B cell (primary cell): Measurements from ENCODE around the gene CHIC2. TPM values are rescaled to one million over a fixed set of nuclear protein-coding genes. Genes with fewer than 3 reads are reported as not detected.

ENCODE experiments used
- ATAC-seq: fragments of 200-7000 bp; cut with Tn5 transposase; one replicate; pipeline ENCODE4 v1.10.0; 2021; ENCODE audit warnings: low read depth, mild to moderate bottlenecking, moderate number of reproducible peaks, moderate library complexity
- CTCF ChIA-PET: fragments of 350-600 bp; sonication (Branson Sonifier 250); formaldehyde crosslinking; loops from one replicate; lab custom pipeline; 2021; ENCODE audit warnings: antibody characterized with exemption, inconsistent platforms; lab: Charles Lee
- POLR2A ChIA-PET: fragments of 350-600 bp; sonication (Branson Sonifier 250); formaldehyde crosslinking; loops from one replicate; lab custom pipeline; 2021; ENCODE audit warnings: antibody characterized with exemption; lab: Charles Lee
- DNase-seq: peaks from one replicate; pipeline ENCODE4 v3.0.0; 2013
- H2AFZ ChIP-seq: 2 replicates; pipeline ENCODE4 v1.6.1; 2012; ENCODE audit warnings: mild to moderate bottlenecking, low read depth, low read length; ENCODE audit not compliant: insufficient read depth, poor library complexity, severe bottlenecking
- H3K27ac ChIP-seq, 2 donors: 1 replicate in 1 of 2; 2 replicates in 1 of 2; pipeline ENCODE4 v1.5.1; 2012 to 2013; ENCODE audit warnings: low read length in 2 of 2, mild to moderate bottlenecking in 2 of 2, moderate library complexity in 1 of 2
- H3K27me3 ChIP-seq, 4 experiments: fragments of 200-600 bp in 1 of 4; sonication (generic) in 1 of 4; replicated peaks in 1 of 4; 1 replicate in 2 of 4; 2 replicates in 2 of 4; pipeline versions ENCODE4 v1.6.1 to v1.7.0; 2013 to 2016; ENCODE audit warnings: low read length in 3 of 4, mild to moderate bottlenecking in 2 of 4, mixed read lengths in 1 of 4, moderate library complexity in 1 of 4; ENCODE audit not compliant: insufficient read depth in 4 of 4, control insufficient read depth in 3 of 4; ENCODE audit errors: control extremely low read depth in 1 of 4
- H3K36me3 ChIP-seq, 2 experiments: replicated peaks in 1 of 2; 1 replicate in 1 of 2; 2 replicates in 1 of 2; pipeline versions ENCODE4 v1.6.1 to v1.7.1; 2013; ENCODE audit warnings: low read length in 1 of 2; ENCODE audit not compliant: insufficient read depth in 2 of 2, control insufficient read depth in 1 of 2; ENCODE audit errors: control extremely low read depth in 1 of 2, extremely low read depth in 1 of 2
- H3K4me1 ChIP-seq, 2 donors: fragments of 200-600 bp in 1 of 2; sonication (generic) in 1 of 2; 1 replicate in 1 of 2; 2 replicates in 1 of 2; pipeline versions ENCODE4 v1.5.1 to v1.6.1; 2013 to 2017; ENCODE audit warnings: low read length in 2 of 2; ENCODE audit not compliant: control insufficient read depth in 2 of 2, insufficient read depth in 2 of 2
- H3K4me2 ChIP-seq: replicated peaks from 2 replicates; pipeline ENCODE3; 2012; ENCODE audit warnings: mild to moderate bottlenecking, low read depth, low read length; ENCODE audit not compliant: poor library complexity, severe bottlenecking
- H3K4me3 ChIP-seq, 5 experiments: fragments of 200-600 bp in 1 of 5; sonication (generic) in 1 of 5; 1 replicate in 3 of 5; 2 replicates in 2 of 5; pipeline versions ENCODE4 v1.5.1 to v1.7.0; 2011 to 2016; ENCODE audit warnings: low read length in 4 of 5, mild to moderate bottlenecking in 4 of 5, low read depth in 2 of 5, control low read depth in 1 of 5, moderate library complexity in 1 of 5; ENCODE audit not compliant: insufficient read depth in 1 of 5; ENCODE audit errors: control extremely low read depth in 1 of 5, extremely low read depth in 1 of 5
- H3K79me2 ChIP-seq: fragments of 200-600 bp; sonication (generic); one replicate; pipeline ENCODE4 v1.6.0; 2016; ENCODE audit warnings: low read length; ENCODE audit not compliant: control insufficient read depth, insufficient read depth
- H3K9ac ChIP-seq: fragments of 200-600 bp; sonication (generic); 2 replicates; pipeline ENCODE4 v1.6.1; 2017; ENCODE audit warnings: mild to moderate bottlenecking, low read length, moderate library complexity
- H3K9me3 ChIP-seq, 3 donors: one replicate each; pipeline versions ENCODE4 v1.6.1 to v1.7.1; 2013; ENCODE audit warnings: low read length in 2 of 3; ENCODE audit not compliant: control insufficient read depth in 2 of 3, insufficient read depth in 1 of 3; ENCODE audit errors: control extremely low read depth in 1 of 3
- H4K20me1 ChIP-seq: 2 replicates; pipeline ENCODE4 v1.6.0; 2012; ENCODE audit warnings: mild to moderate bottlenecking, low read length; ENCODE audit not compliant: insufficient read depth, control insufficient read depth, poor library complexity, severe bottlenecking
- H3K27ac Mint-ChIP-seq: one replicate; pipeline ENCODE4 v1.8.0; 2021; ENCODE audit warnings: mixed read lengths
- H3K27me3 Mint-ChIP-seq: one replicate; pipeline ENCODE4 v1.8.0; 2021; ENCODE audit warnings: mixed read lengths
- H3K4me1 Mint-ChIP-seq: one replicate; pipeline ENCODE4 v1.8.0; 2021; ENCODE audit warnings: mixed read lengths
- H3K4me3 Mint-ChIP-seq: one replicate; pipeline ENCODE4 v1.8.0; 2021; ENCODE audit warnings: mixed read lengths
- H3K9me3 Mint-ChIP-seq: one replicate; pipeline ENCODE4 v1.8.0; 2022; ENCODE audit warnings: mixed read lengths; ENCODE audit not compliant: insufficient read depth
- CTCF ChIP-seq: fragments of 200-600 bp; IDR thresholded peaks from one replicate; pipeline ENCODE4 v1.8.0; 2022; ENCODE audit warnings: antibody characterized with exemption, mild to moderate bottlenecking
- EZH2 ChIP-seq: IDR thresholded peaks from 2 replicates; pipeline ENCODE4 v1.6.1; 2012; ENCODE audit warnings: borderline replicate concordance, low read depth, mild to moderate bottlenecking, moderate library complexity, low read length; ENCODE audit not compliant: insufficient read depth, poor library complexity, severe bottlenecking
- WGBS: methylation state at CpG from one replicate; pipeline ENCODE4 v1.1.5; 2013; ENCODE audit warnings: missing lambda C conversion rate; ENCODE audit not compliant: insufficient coverage; 5-methylcytosine and 5-hydroxymethylcytosine counted together
- intact Hi-C: fragments of 100-400 bp; cut with micrococcal nuclease; formaldehyde crosslinking; loops from one replicate; pipeline ENCODE4 v1.10.0; 2022
- polyA plus RNA-seq: library from polyadenylated mRNA; depleted of rRNA; stranded (reverse); fragments of >200 nt; gene quantifications from 2 replicates; pipeline ENCODE4 v1.2.3, GENCODE V29; 2012
- total RNA-seq, 2 donors: library from RNA; stranded (reverse); fragments of 120-200 nt in 1 of 2; gene quantifications; 1 replicate in 1 of 2; 2 replicates in 1 of 2; pipeline versions ENCODE4 v1.2.3 to v1.2.4, GENCODE V29; 2013 to 2022

Gene CHIC2
- total and polyA plus RNA-seq, 2 donors (not counting 1 experiment from before 2014, with no cell fraction given), result 20.2 to 37.7 TPM

GRCh38 chr4:53967986-53968385 lies 96.4 kb downstream of the CHIC2 start:
- Histone ChIP-seq H3K27me3 (no peaks in the 10 kb centered on the region), H3K27ac (no peak overlapping the region), H3K4me2 (no peak overlapping the region), H4K20me1 (no peaks in the 10 kb centered on the region), H3K79me2 (no peaks in the 10 kb centered on the region), H3K9ac (no peak overlapping the region), H2AFZ (no peak overlapping the region), H3K9me3 (no peaks in the 10 kb centered on the region), H3K4me3 (no peak overlapping the region), H3K36me3 (no peaks in the 10 kb centered on the region), H3K4me1 (no peaks in the 10 kb centered on the region)
- ChIA-PET POLR2A (no interaction called here), CTCF (no interaction called here)
- H3K27me3 Mint-ChIP-seq, result no peaks in the 10 kb centered on the region
- ATAC-seq (no peak), DNase-seq (no peak)
- 100% methylated on average over 1 of the region's 1 CpG for WGBS
- intact Hi-C loops, result no loop called here
- no peaks in the 10 kb centered on the region for H3K9me3 Mint-ChIP-seq
- H3K4me1 Mint-ChIP-seq, result no peaks in the 10 kb centered on the region
- no peak for TF ChIP-seq EZH2
- TF ChIP-seq CTCF, result no peak
- no peak overlapping the region for H3K4me3 Mint-ChIP-seq
- H3K27ac Mint-ChIP-seq, result no peak overlapping the region

GRCh38 chr4:53963781-53964180 lies 100.6 kb downstream of the CHIC2 start:
- no peak for TF ChIP-seq CTCF
- TF ChIP-seq EZH2, result no peak
- no peak overlapping the region for H3K4me2 ChIP-seq
- Mint-ChIP-seq H3K4me3 (no peak overlapping the region), H3K27me3 (no peaks in the 10 kb centered on the region), H3K4me1 (no peaks in the 10 kb centered on the region), H3K27ac (no peak overlapping the region), H3K9me3 (no peaks in the 10 kb centered on the region)
- no peak for ATAC-seq
- DNase-seq, result no peak
- no peak overlapping the region for H2AFZ ChIP-seq
- no peaks in the 10 kb centered on the region for H3K9me3 ChIP-seq
- no peak overlapping the region for H3K27ac ChIP-seq
- WGBS, result 100% methylated on average over 1 of the region's 3 CpGs
- H3K9ac ChIP-seq, result no peak overlapping the region
- H3K4me3 ChIP-seq, result no peak overlapping the region
- no peaks in the 10 kb centered on the region for H3K4me1 ChIP-seq
- H3K27me3 ChIP-seq, result no peaks in the 10 kb centered on the region
- H4K20me1 ChIP-seq, result no peaks in the 10 kb centered on the region
- H3K36me3 ChIP-seq, result no peaks in the 10 kb centered on the region
- POLR2A ChIA-PET, result no interaction called here
- CTCF ChIA-PET, result no interaction called here
- intact Hi-C loops, result no loop called here
- no peaks in the 10 kb centered on the region for H3K79me2 ChIP-seq
